IMR-90 (cell line): ENCODE data around the gene TM7SF3. TPM values are rescaled to one million over a fixed set of nuclear protein-coding genes. Genes with fewer than 3 reads are reported as not detected.

ENCODE experiments used
- ATAC-seq: fragments of 200-7000 bp; cut with Tn5 transposase; 2 replicates; pipeline ENCODE4 v1.9.1; 2020; ENCODE audit warnings: low read depth, mild to moderate bottlenecking, moderate library complexity
- BruUV-seq: library from RNA; stranded (reverse); fragments of 400-500 nt; replicated peaks from 2 replicates; lab custom pipeline; 2021; lab: Mats Ljungman, UMichigan
- CTCF ChIA-PET: fragments of 300-600 bp; formaldehyde crosslinking; extraction: SDS; loops from one replicate; lab custom pipeline; 2021; ENCODE audit warnings: antibody characterized with exemption; lab: Yijun Ruan, JAX
- POLR2A ChIA-PET: fragments of 300-600 bp; sonication (Branson Sonifier 250); formaldehyde crosslinking; loops from one replicate; lab custom pipeline; 2022; ENCODE audit warnings: antibody characterized with exemption; ENCODE audit not compliant: unreplicated experiment; lab: Charles Lee
- DNase-seq: peaks from one replicate; pipeline ENCODE4 v3.0.0; 2013
- H2AFZ ChIP-seq: replicated peaks from 2 replicates; pipeline ENCODE3; 2013; ENCODE audit warnings: low read length, mild to moderate bottlenecking; ENCODE audit not compliant: poor library complexity
- H2AK5ac ChIP-seq: 2 replicates; pipeline ENCODE4 v1.6.1; 2013; ENCODE audit warnings: low read depth, low read length, inconsistent platforms
- H2AK9ac ChIP-seq: replicated peaks from 2 replicates; pipeline ENCODE3; 2013; ENCODE audit warnings: mild to moderate bottlenecking, low read depth, low read length, moderate library complexity; ENCODE audit not compliant: poor library complexity
- H2BK120ac ChIP-seq: 2 replicates; pipeline ENCODE4 v1.6.1; 2013; ENCODE audit warnings: low read depth, low read length, inconsistent platforms
- H2BK15ac ChIP-seq: 3 replicates; pipeline ENCODE4 v1.6.1; 2013; ENCODE audit warnings: low read depth, low read length, inconsistent platforms
- H2BK20ac ChIP-seq: 2 replicates; pipeline ENCODE4 v1.6.1; 2013; ENCODE audit warnings: low read depth, mild to moderate bottlenecking, inconsistent platforms, low read length, moderate library complexity
- H2BK5ac ChIP-seq: 2 replicates; pipeline ENCODE4 v1.6.1; 2013; ENCODE audit warnings: mild to moderate bottlenecking, low read depth, low read length, inconsistent platforms; ENCODE audit not compliant: poor library complexity, severe bottlenecking
- H3K14ac ChIP-seq: replicated peaks from 2 replicates; pipeline ENCODE4 v1.6.1; 2013; ENCODE audit warnings: low read depth, low read length, inconsistent platforms
- H3K18ac ChIP-seq: 2 replicates; pipeline ENCODE4 v1.6.1; 2013; ENCODE audit warnings: low read depth, low read length, control low read depth
- H3K23ac ChIP-seq: 2 replicates; pipeline ENCODE4 v1.6.1; 2013; ENCODE audit warnings: low read depth, low read length, inconsistent platforms
- H3K27ac ChIP-seq: 2 replicates; pipeline ENCODE4 v1.5.1; 2013; ENCODE audit warnings: mild to moderate bottlenecking, control low read depth, low read length; ENCODE audit not compliant: insufficient read depth
- H3K27me3 ChIP-seq: 2 replicates; pipeline ENCODE4 v1.6.1; 2013; ENCODE audit warnings: low read length; ENCODE audit not compliant: control insufficient read depth, insufficient read depth
- H3K36me3 ChIP-seq: 2 replicates; pipeline ENCODE4 v1.6.1; 2013; ENCODE audit warnings: low read length, mixed read lengths; ENCODE audit not compliant: control insufficient read depth, insufficient read depth
- H3K4ac ChIP-seq: 2 replicates; pipeline ENCODE4 v1.6.1; 2013; ENCODE audit warnings: low read depth, low read length, inconsistent platforms
- H3K4me1 ChIP-seq: 2 replicates; pipeline ENCODE4 v1.6.1; 2013; ENCODE audit warnings: low read length, mixed read lengths; ENCODE audit not compliant: control insufficient read depth, insufficient read depth
- H3K4me2 ChIP-seq: 2 replicates; pipeline ENCODE4 v1.6.1; 2013; ENCODE audit warnings: low read depth, mild to moderate bottlenecking, control low read depth, low read length, moderate library complexity
- H3K4me3 ChIP-seq: 2 replicates; pipeline ENCODE4 v1.5.1; 2013; ENCODE audit warnings: low read depth, mild to moderate bottlenecking, control low read depth, low read length, moderate library complexity; ENCODE audit not compliant: insufficient read depth
- H3K56ac ChIP-seq: 2 replicates; pipeline ENCODE4 v1.6.1; 2013; ENCODE audit warnings: low read length, inconsistent platforms; ENCODE audit not compliant: insufficient read depth; ENCODE audit errors: extremely low read depth
- H3K79me1 ChIP-seq, 2 experiments: 2 replicates each; pipeline ENCODE4 v1.6.1; 2013; ENCODE audit warnings: low read length in 2 of 2, inconsistent platforms in 1 of 2, low read depth in 1 of 2
- H3K9ac ChIP-seq: 2 replicates; pipeline ENCODE4 v1.6.1; 2013; ENCODE audit warnings: low read depth, low read length, control low read depth
- H3K9me1 ChIP-seq: 2 replicates; pipeline ENCODE4 v1.6.1; 2013; ENCODE audit warnings: low read length, inconsistent platforms; ENCODE audit not compliant: insufficient read depth
- H3K9me3 ChIP-seq: 2 replicates; pipeline ENCODE4 v1.6.1; 2013; ENCODE audit warnings: low read length; ENCODE audit not compliant: control insufficient read depth, insufficient read depth
- H4K20me1 ChIP-seq: 2 replicates; pipeline ENCODE4 v1.6.1; 2013; ENCODE audit warnings: low read length, inconsistent platforms; ENCODE audit not compliant: insufficient read depth
- H4K5ac ChIP-seq: 2 replicates; pipeline ENCODE4 v1.6.1; 2013; ENCODE audit warnings: mild to moderate bottlenecking, low read depth, low read length, control low read depth
- H4K8ac ChIP-seq, 2 experiments: 2 replicates each; pipeline ENCODE4 v1.6.1; 2013; ENCODE audit warnings: low read depth in 2 of 2, low read length in 2 of 2, control low read depth in 1 of 2, inconsistent platforms in 1 of 2
- H4K91ac ChIP-seq: 2 replicates; pipeline ENCODE4 v1.6.1; 2013; ENCODE audit warnings: low read depth, low read length, inconsistent platforms; ENCODE audit not compliant: insufficient read depth
- BHLHE40 ChIP-seq: fragments of 150-350 bp; IDR thresholded peaks from 2 replicates; pipeline ENCODE4 v1.6.1; 2016; ENCODE audit warnings: mild to moderate bottlenecking, low read depth, low read length
- CEBPB ChIP-seq: IDR thresholded peaks from 2 replicates; pipeline ENCODE4 v1.6.1; 2012; ENCODE audit warnings: low read depth, low read length, improper control_type of control experiment
- CHD1 ChIP-seq: IDR thresholded peaks from 2 replicates; pipeline ENCODE4 v1.6.1; 2012; ENCODE audit warnings: low read depth, low read length, improper control_type of control experiment
- FOS ChIP-seq: fragments of 150-350 bp; IDR thresholded peaks from 2 replicates; pipeline ENCODE4 v1.6.1; 2016; ENCODE audit warnings: low read depth, low read length
- MXI1 ChIP-seq: IDR thresholded peaks from 2 replicates; pipeline ENCODE4 v1.6.1; 2012; ENCODE audit warnings: low read depth, mild to moderate bottlenecking, low read length, moderate library complexity, borderline replicate concordance
- NFE2L2 ChIP-seq: fragments of 150-350 bp; IDR thresholded peaks from 2 replicates; pipeline ENCODE4 v1.6.1; 2016; ENCODE audit warnings: low read depth, mild to moderate bottlenecking, low read length
- RCOR1 ChIP-seq: IDR thresholded peaks from 2 replicates; pipeline ENCODE4 v1.6.1; 2012; ENCODE audit warnings: mild to moderate bottlenecking, low read length, improper control_type of control experiment; ENCODE audit not compliant: insufficient replicate concordance
- RFX5 ChIP-seq: IDR thresholded peaks from 2 replicates; pipeline ENCODE4 v1.8.0; 2012; ENCODE audit warnings: low read depth, mild to moderate bottlenecking, low read length, moderate library complexity
- SMC3 ChIP-seq: fragments of 150-350 bp; IDR thresholded peaks from 2 replicates; pipeline ENCODE4 v1.6.1; 2016; ENCODE audit warnings: low read depth, mild to moderate bottlenecking, antibody characterized with exemption, low read length, moderate library complexity
- WGBS, 2 experiments: methylation state at CpG; one replicate each; pipeline versions ENCODE4 v1.1.5 to v1.1.7; 2013; ENCODE audit warnings: missing lambda C conversion rate in 2 of 2; ENCODE audit not compliant: insufficient read length in 1 of 2; ENCODE audit errors: extremely low coverage in 2 of 2; 5-methylcytosine and 5-hydroxymethylcytosine counted together
- dilution Hi-C: fragments of 300-500 bp; cut with HindIII; formaldehyde crosslinking; loops from one replicate; pipeline ENCODE4 v1.14.3; 2018; ENCODE audit warnings: low sequenced_read_pairs; ENCODE audit not compliant: unreplicated experiment
- in situ Hi-C: fragments of 300-500 bp; cut with MboI; formaldehyde crosslinking; loops from 3 replicates; pipeline ENCODE4 v1.14.3; 2019; ENCODE audit warnings: low sequenced_read_pairs, inconsistent platforms, mixed read lengths
- intact Hi-C: fragments of 100-400 bp; cut with micrococcal nuclease; formaldehyde crosslinking; loops from 2 replicates; pipeline ENCODE4 v1.10.0; 2022
- polyA plus RNA-seq, 3 experiments: library from polyadenylated mRNA; depleted of rRNA; stranded (reverse); fragments of >200 nt; gene quantifications; 2 replicates each; pipeline ENCODE4 v1.2.3, GENCODE V29; 2012; ENCODE audit warnings: low replicate concordance in 1 of 3
- total RNA-seq: library from RNA; depleted of rRNA; stranded (reverse); fragments of >200 nt; gene quantifications from 2 replicates; pipeline ENCODE4 v1.2.3, GENCODE V29; 2012
- TF ChIP-seq, protein P1 (sequence below): fragments of 150-350 bp; IDR thresholded peaks from 2 replicates; pipeline ENCODE4 v1.6.1; 2016; ENCODE audit warnings: low read depth, mild to moderate bottlenecking, low read length, moderate library complexity, borderline replicate concordance
- TF ChIP-seq, protein P2 (sequence below): fragments of 150-350 bp; IDR thresholded peaks from 2 replicates; pipeline ENCODE4 v1.6.1; 2017; ENCODE audit warnings: mild to moderate bottlenecking, antibody characterized with exemption, low read length, low read depth
- TF ChIP-seq, protein P3 (sequence below): conservative IDR thresholded peaks from 2 replicates; pipeline ENCODE4 v1.5.1; 2012; ENCODE audit warnings: mild to moderate bottlenecking, low read depth, low read length, improper control_type of control experiment

The TM7SF3 gene
- total and polyA plus RNA-seq, 2 of the 4 experiments (the other 2 are of a cell fraction) = 35.3 to 46.6 TPM

DNA sequence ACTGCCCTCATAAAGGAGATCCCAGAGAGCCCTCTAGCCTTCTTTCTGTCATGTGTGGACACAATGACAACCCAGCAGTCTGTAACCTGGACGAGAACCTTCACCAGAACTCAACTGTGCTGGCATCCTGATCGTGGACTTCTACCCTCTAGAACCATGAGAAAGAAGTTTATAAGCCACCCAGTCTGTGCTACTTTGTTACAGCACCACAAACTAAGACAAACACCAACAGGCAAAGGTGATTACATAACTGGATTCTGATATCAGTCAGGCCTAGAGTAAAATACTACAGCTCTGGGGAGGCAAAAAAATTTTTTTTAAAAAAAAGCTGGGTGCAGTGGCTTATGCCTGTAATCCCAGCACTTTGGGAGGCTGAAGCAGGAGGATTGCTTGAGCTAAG is 18.5 kb downstream of the TM7SF3 start:
- Histone ChIP-seq H2AFZ (no peak overlapping the region), H4K91ac (no peak overlapping the region), H2BK120ac (no peak overlapping the region), H3K27ac (no peak overlapping the region), H3K36me3 (peaks cover 10% of the 10 kb centered on the region), H3K9ac (no peak overlapping the region), H2BK20ac (no peak overlapping the region), H3K9me3 (no peaks in the 10 kb centered on the region), H3K4me1 (no peaks in the 10 kb centered on the region), H4K5ac (no peak overlapping the region), H3K4me2 (no peak overlapping the region), H2AK5ac (no peak overlapping the region), H3K56ac (no peak overlapping the region), H4K20me1 (no peaks in the 10 kb centered on the region), H3K4ac (no peak overlapping the region), H3K4me3 (no peak overlapping the region), H3K27me3 (no peaks in the 10 kb centered on the region), H2AK9ac (no peak overlapping the region), H3K18ac (no peak overlapping the region), H2BK15ac (no peak overlapping the region), H3K9me1 (peaks cover 6% of the 10 kb centered on the region; the same call in 1 of the 2 replicates), H2BK5ac (no peak overlapping the region), H4K8ac (no peak overlapping the region), H3K79me1 (peaks cover 0 to 3% of the 10 kb centered on the region in 2 experiments; a peak in 2 of 4 replicates), H3K14ac (no peak overlapping the region), H3K23ac (no peak overlapping the region)
- intact Hi-C loops = no loop called here
- in situ Hi-C loops = no loop called here
- dilution Hi-C loops = no loop called here
- BruUV-seq = no TSS peak
- DNase-seq (no peak), ATAC-seq (no peak)
- ChIA-PET POLR2A (interaction anchor here (0.7 kb wide), 1 partner anchor 328 kb away, joined by 6 read pairs; no protein-coding TSS in a partner anchor), CTCF (no interaction called here)
- TF ChIP-seq FOS (no peak), MXI1 (no peak), CHD1 (no peak), RFX5 (no peak), BHLHE40 (no peak), RCOR1 (no peak), SMC3 (no peak), CEBPB (no peak), NFE2L2 (no peak)
- TF ChIP-seq, protein P1, sequence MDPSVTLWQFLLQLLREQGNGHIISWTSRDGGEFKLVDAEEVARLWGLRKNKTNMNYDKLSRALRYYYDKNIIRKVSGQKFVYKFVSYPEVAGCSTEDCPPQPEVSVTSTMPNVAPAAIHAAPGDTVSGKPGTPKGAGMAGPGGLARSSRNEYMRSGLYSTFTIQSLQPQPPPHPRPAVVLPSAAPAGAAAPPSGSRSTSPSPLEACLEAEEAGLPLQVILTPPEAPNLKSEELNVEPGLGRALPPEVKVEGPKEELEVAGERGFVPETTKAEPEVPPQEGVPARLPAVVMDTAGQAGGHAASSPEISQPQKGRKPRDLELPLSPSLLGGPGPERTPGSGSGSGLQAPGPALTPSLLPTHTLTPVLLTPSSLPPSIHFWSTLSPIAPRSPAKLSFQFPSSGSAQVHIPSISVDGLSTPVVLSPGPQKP = no peak
- TF ChIP-seq, protein P2, sequence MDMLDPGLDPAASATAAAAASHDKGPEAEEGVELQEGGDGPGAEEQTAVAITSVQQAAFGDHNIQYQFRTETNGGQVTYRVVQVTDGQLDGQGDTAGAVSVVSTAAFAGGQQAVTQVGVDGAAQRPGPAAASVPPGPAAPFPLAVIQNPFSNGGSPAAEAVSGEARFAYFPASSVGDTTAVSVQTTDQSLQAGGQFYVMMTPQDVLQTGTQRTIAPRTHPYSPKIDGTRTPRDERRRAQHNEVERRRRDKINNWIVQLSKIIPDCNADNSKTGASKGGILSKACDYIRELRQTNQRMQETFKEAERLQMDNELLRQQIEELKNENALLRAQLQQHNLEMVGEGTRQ = no peak
- TF ChIP-seq, protein P3, sequence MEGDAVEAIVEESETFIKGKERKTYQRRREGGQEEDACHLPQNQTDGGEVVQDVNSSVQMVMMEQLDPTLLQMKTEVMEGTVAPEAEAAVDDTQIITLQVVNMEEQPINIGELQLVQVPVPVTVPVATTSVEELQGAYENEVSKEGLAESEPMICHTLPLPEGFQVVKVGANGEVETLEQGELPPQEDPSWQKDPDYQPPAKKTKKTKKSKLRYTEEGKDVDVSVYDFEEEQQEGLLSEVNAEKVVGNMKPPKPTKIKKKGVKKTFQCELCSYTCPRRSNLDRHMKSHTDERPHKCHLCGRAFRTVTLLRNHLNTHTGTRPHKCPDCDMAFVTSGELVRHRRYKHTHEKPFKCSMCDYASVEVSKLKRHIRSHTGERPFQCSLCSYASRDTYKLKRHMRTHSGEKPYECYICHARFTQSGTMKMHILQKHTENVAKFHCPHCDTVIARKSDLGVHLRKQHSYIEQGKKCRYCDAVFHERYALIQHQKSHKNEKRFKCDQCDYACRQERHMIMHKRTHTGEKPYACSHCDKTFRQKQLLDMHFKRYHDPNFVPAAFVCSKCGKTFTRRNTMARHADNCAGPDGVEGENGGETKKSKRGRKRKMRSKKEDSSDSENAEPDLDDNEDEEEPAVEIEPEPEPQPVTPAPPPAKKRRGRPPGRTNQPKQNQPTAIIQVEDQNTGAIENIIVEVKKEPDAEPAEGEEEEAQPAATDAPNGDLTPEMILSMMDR = no peak
- WGBS, 2 experiments = no CpG with 5 or more reads among the region's 2 CpGs
